ENCODE measurements around the gene STAMBPL1.

DNA sequence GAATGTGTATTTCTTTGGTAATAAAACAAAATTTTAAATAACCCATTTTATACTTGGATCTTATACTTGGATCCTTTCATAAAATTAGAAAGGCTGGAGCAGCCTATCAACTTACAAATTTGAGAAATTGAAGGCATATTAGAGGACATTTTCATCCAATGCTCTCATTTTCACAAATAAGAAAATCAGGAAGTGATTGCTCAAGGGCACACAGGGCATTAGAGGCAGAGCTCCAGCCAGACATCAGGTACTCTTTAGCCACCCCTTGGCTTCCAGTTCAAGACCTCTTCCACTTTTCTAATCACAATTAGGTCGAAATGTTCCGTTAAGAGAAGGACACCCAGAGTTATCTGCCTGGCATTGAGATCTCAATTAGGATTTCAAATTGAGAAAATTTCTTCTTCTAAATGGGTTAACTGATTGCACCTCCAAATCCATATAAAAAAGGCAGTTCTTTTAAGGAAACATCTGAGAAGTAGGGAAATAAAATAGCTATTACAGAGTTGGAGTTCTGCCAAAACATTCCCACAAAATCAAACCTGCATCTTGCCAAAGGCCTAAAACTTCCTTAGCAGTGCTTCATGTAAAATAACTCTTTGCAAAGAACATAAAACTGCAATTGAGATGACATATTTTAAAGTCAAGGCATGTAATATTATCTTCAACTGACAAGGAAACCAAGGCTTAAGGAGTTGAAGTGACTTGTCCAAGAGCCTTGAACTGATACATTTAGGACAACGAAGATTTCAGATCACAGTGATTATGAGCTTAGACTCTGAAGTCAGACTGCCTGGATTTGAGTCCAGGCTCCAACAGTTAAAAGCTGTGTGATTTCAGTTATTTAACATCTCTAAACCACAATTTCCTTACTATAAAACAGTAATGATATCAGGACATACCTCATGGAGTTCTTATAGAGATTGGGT lies 70.1 kb downstream of the STAMBPL1 start:
- TF ChIP-seq, protein P1, sequence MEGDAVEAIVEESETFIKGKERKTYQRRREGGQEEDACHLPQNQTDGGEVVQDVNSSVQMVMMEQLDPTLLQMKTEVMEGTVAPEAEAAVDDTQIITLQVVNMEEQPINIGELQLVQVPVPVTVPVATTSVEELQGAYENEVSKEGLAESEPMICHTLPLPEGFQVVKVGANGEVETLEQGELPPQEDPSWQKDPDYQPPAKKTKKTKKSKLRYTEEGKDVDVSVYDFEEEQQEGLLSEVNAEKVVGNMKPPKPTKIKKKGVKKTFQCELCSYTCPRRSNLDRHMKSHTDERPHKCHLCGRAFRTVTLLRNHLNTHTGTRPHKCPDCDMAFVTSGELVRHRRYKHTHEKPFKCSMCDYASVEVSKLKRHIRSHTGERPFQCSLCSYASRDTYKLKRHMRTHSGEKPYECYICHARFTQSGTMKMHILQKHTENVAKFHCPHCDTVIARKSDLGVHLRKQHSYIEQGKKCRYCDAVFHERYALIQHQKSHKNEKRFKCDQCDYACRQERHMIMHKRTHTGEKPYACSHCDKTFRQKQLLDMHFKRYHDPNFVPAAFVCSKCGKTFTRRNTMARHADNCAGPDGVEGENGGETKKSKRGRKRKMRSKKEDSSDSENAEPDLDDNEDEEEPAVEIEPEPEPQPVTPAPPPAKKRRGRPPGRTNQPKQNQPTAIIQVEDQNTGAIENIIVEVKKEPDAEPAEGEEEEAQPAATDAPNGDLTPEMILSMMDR (conservative IDR thresholded peaks at IDR 0.05 in 1 of 2, IDR thresholded peaks at IDR 0.05 in 1 of 2; ENCODE audit: low read depth in 1 of 2, low read length in 2 of 2): no peak
- TF ChIP-seq EZH2 (IDR thresholded peaks at IDR 0.05; ENCODE audit: low read length, missing control alignments): no peak
